NCI-H2107 (cell line): ENCODE results near the gene OSBPL2.

Source experiments
- DNase-seq: peaks from one replicate; lab custom pipeline; 2025; lab: John Stamatoyannopoulos, UW

OSBPL2 gene

DNA sequence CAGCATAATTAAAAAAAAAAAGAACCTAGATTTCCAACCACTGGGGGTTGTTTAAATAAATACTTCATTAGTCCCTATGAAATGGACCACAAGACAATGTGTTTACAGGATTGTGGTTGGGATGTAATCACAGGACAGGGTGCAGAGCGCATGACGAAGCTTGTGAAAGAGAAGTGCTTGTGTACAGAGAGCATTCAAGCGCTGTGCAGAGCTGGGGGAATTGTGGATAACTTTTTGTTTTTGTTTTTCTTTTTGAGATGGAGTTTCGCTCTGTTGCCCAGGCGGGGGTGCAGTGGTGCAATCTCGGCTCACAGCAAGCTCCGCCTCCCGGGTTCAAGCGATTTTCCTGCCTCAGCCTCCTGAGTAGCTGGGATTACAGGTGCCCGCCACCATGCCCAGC is 106.5 kb downstream of the OSBPL2 start:
- no peak for DNase-seq
